Glutamatergic neuron (in vitro differentiated cells): Measurements from ENCODE around the gene RNU1-3. TPM values are rescaled to one million over a fixed set of nuclear protein-coding genes. Genes with fewer than 3 reads are reported as not detected.
"Not testable (repeated sequence)": the region's sequence is repeated elsewhere in the genome, so short reads cannot be mapped to it uniquely, and the experiment has no call there.

Experiments used
- DNase-seq: peaks from one replicate; pipeline ENCODE4 v3.0.0; 2022
- H3K27ac Mint-ChIP-seq: one replicate; pipeline ENCODE4 v1.8.0; 2020; ENCODE audit warnings: mild to moderate bottlenecking, mixed read lengths, inconsistent platforms; ENCODE audit not compliant: unreplicated experiment
- H3K27me3 Mint-ChIP-seq: one replicate; pipeline ENCODE4 v1.8.0; 2020; ENCODE audit warnings: mild to moderate bottlenecking, moderate library complexity, mixed read lengths, inconsistent platforms; ENCODE audit not compliant: unreplicated experiment
- H3K36me3 Mint-ChIP-seq: one replicate; pipeline ENCODE4 v1.8.0; 2020; ENCODE audit warnings: mild to moderate bottlenecking, mixed read lengths, inconsistent platforms; ENCODE audit not compliant: unreplicated experiment
- H3K4me1 Mint-ChIP-seq: one replicate; pipeline ENCODE4 v1.8.0; 2020; ENCODE audit warnings: mild to moderate bottlenecking, low read depth, mixed read lengths, inconsistent platforms; ENCODE audit not compliant: unreplicated experiment
- H3K4me3 Mint-ChIP-seq: one replicate; pipeline ENCODE4 v1.8.0; 2020; ENCODE audit warnings: mild to moderate bottlenecking, mixed read lengths, inconsistent platforms; ENCODE audit not compliant: unreplicated experiment
- H3K9me3 Mint-ChIP-seq: one replicate; pipeline ENCODE4 v1.8.0; 2020; ENCODE audit warnings: mild to moderate bottlenecking, moderate library complexity, mixed read lengths, inconsistent platforms; ENCODE audit not compliant: unreplicated experiment
- total RNA-seq: library from RNA; stranded (reverse); fragmentation: NEBNext Ultra II Directional; extraction: Animal tissue kit (Norgen Biotek cat#: 25700); gene quantifications from one replicate; pipeline ENCODE4 v1.2.1, GENCODE V29; 2021; ENCODE audit not compliant: unreplicated experiment
- TF ChIP-seq, protein P1 (sequence below): fragments of 200-600 bp; sonication (generic); IDR thresholded peaks from one replicate; pipeline ENCODE4 v1.5.0; 2021; ENCODE audit not compliant: partially characterized antibody, unreplicated experiment

The RNU1-3 gene
- total RNA-seq, 1 donor from 2014 or later = 3,598 TPM

DNA sequence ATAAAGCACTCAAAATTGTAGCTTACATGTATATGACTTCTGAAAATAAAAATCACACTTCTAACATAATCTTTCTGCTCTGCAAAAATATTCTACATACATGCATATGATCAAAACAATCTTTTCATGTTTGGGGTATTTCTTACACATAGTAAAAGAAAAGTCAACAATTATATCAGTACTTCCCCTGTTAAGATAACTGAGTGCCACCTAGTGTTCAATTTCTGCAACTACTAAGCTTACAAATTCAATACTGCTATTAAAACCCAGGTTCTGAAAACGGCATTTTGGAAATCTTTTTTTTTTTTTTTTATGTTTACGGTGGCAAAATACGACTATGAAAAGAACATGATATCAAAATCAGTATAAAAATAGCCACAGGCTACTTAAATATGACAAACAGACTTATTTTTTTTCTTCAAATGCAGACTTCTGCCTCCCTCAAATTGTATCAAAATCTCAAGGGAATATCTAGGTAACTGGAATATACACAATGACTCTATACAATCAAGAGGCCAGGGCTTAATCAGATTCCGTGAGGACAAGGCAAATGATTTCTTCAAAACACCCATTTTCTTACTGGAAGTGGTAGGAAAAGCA is 18.1 kb upstream of the RNU1-3 start:
- TF ChIP-seq, protein P1, sequence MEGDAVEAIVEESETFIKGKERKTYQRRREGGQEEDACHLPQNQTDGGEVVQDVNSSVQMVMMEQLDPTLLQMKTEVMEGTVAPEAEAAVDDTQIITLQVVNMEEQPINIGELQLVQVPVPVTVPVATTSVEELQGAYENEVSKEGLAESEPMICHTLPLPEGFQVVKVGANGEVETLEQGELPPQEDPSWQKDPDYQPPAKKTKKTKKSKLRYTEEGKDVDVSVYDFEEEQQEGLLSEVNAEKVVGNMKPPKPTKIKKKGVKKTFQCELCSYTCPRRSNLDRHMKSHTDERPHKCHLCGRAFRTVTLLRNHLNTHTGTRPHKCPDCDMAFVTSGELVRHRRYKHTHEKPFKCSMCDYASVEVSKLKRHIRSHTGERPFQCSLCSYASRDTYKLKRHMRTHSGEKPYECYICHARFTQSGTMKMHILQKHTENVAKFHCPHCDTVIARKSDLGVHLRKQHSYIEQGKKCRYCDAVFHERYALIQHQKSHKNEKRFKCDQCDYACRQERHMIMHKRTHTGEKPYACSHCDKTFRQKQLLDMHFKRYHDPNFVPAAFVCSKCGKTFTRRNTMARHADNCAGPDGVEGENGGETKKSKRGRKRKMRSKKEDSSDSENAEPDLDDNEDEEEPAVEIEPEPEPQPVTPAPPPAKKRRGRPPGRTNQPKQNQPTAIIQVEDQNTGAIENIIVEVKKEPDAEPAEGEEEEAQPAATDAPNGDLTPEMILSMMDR = peak; percentile 63
- H3K9me3 Mint-ChIP-seq, H3K36me3 Mint-ChIP-seq, H3K27me3 Mint-ChIP-seq, H3K4me3 Mint-ChIP-seq, H3K4me1 Mint-ChIP-seq, DNase-seq, H3K27ac Mint-ChIP-seq: not testable (repeated sequence)

DNA sequence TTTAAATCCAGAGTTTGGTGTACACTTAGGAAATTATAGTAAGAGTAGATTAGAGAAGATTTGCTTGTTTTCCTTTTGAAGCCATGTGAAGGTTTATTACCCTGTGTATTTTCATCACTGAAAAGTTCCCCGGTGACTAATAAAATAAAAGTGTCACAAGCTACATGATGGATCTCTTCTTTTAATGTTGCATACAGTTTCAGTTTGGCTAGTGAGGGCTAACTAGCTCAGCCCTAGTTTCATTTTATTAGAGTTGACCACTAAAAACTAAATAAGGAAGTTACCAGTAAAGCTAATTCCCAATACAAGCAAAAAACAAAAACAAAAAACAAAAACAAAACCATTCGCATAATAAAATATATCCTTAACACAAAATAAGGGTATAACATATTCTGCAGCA is 17.4 kb upstream of the RNU1-3 start:
- H3K27me3 Mint-ChIP-seq, H3K27ac Mint-ChIP-seq, DNase-seq, H3K4me1 Mint-ChIP-seq, H3K9me3 Mint-ChIP-seq, H3K36me3 Mint-ChIP-seq, H3K4me3 Mint-ChIP-seq: not testable (repeated sequence)

DNA sequence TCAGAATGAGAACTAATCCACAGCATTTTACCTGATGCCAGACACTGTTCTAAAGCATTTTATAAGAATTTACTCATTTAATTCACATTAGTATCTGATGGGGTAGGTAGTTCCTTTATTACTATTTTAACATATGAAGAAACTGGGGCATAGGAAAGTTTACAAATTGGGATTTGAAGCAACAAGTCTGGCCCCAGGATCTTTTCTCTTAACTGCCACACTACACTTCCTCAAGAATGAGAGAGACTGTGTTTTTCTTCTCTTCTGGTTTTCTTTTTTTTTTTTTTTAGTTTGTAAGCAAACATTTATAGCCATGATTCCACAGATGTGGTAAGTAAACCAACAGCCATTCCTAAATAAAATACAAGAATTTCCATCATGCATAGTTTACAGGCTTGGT is 16.1 kb upstream of the RNU1-3 start:
- DNase-seq, H3K36me3 Mint-ChIP-seq, H3K4me3 Mint-ChIP-seq, H3K27me3 Mint-ChIP-seq, H3K27ac Mint-ChIP-seq, H3K4me1 Mint-ChIP-seq, H3K9me3 Mint-ChIP-seq: not testable (repeated sequence)

DNA sequence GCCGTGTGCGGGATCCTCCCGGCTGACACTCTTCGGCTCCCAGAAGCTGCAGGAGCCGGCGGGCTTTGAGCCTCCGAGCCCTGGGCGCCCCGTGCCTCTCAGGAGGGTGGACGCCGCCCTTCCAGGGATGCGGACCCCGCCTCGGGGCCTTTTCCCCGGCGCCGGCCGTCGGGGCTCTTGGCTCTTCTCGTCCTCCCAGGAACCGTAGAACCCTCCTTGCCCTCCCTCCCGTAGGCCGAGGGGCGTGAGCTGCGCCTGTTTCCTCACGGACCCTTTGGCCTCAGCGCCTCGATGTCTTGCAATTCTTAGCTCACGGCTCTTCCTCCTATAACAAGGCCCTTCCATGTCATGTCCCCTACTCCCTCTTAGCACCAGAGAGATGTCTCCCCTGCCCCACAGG is 13.6 kb upstream of the RNU1-3 start:
- DNase-seq, H3K27ac Mint-ChIP-seq, H3K27me3 Mint-ChIP-seq, H3K4me1 Mint-ChIP-seq, H3K4me3 Mint-ChIP-seq, H3K9me3 Mint-ChIP-seq, H3K36me3 Mint-ChIP-seq: not testable (repeated sequence)

DNA sequence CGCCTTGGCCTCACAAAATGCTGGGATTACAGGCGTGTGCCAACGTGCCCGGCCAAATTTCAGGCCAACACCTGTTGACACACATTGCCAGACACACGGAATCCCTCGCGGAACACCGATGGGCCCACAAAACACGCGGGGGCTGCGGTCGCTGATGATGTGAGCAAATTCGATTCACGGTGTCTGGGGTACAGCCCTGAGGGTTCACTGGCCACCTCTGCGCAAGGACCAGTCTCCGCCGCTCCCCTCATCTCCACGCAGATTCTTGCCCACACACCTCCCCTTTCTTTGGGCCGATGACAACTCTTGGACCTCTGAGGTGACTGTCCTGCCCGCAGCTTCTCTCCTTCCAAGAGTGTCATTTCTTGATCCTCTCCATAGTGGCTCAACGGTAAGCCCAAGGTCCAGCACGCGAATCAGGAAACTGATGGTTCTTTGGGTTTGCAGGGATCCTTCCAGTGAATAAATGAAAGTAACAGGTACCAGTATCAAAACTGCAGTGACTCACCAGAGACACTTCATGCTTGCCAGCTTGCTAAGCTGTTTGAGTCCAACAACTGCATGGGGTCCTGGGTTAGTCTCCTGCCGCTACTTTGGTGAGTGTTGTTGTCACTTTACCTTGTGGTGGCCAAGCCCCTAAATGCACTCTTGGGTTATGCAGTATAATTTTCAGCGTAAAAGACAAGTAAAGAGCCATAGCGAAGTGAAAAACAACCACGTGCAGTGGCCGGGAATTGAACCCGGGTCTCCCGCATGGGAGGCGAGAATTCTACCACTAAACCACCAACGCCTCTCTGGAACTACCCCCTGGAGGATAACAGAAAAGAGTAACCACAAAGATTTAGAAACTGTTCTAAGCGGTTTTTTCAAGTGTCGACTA is 11.0 kb upstream of the RNU1-3 start:
- Mint-ChIP-seq H3K27me3 (peaks cover 7% of the 10 kb centered on the region), H3K27ac (peak overlapping the region; percentile 49), H3K4me3 (no peak overlapping the region), H3K36me3 (no peaks in the 10 kb centered on the region), H3K4me1 (peaks cover 2% of the 10 kb centered on the region), H3K9me3 (peaks cover 3% of the 10 kb centered on the region)
- DNase-seq = no peak
- TF ChIP-seq, protein P1 = no peak

DNA sequence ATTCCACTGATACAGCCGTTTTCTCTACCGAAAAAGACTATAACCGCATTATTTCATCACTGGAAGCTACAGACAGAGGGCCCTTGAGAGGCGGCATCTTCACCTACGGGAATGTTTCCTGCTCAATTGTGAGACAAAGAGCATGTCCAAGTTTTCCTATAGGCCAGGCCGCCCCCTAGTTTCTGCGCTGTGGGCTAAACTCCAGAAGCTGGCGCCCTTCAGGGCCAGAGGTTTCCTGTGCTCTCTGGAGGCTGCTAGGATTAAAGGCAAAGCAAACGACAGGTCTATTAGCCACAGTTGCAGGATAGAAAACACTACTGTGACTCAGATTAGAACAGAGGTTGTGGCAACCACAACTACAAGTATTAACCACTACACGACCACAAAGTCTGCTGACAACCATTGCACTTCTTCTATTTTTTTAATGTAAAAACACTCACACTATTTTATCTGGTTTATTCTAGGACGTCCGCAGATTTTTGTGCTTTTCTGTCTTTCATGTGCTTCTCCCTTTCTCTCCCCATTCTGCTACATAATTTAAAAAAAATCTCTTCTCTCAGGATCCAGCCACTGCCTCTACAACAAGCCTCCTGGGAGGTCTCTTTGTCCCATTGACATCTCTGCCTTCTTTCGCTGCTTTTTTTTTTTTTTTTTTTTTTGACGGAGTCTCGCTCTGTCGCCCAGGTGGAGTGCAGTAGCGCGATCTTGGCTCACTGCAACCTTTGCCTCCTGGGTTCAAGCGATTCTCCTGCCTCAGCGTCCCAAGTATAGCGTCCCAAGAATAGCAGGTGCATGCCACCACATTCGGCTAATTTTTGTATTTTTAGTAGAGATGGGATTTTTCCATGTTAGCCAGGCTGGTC is 10.1 kb upstream of the RNU1-3 start:
- H3K4me1 Mint-ChIP-seq, H3K27me3 Mint-ChIP-seq, H3K36me3 Mint-ChIP-seq, H3K9me3 Mint-ChIP-seq, H3K27ac Mint-ChIP-seq, DNase-seq, H3K4me3 Mint-ChIP-seq: not testable (repeated sequence)

DNA sequence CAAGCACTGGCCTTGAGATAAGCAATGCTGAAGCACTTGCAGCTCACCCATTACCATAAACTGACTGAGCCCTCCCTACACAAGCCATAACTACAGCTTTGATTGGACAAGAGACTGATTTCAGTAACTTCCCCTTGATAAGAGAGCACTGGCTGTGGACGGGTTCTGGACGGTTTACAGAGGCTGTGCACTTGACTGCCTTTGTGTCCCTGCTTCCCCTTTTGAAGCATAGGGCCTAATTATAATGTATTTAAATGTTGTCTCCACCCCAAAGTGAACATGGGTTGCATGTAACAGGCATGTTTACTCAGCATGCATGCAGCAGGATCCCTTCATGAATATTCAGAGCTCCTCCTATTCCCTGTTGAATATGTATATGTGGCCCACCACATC is 8.4 kb upstream of the RNU1-3 start:
- H3K4me1 Mint-ChIP-seq, H3K27ac Mint-ChIP-seq, H3K9me3 Mint-ChIP-seq, H3K36me3 Mint-ChIP-seq, H3K27me3 Mint-ChIP-seq, H3K4me3 Mint-ChIP-seq, DNase-seq: not testable (repeated sequence)

DNA sequence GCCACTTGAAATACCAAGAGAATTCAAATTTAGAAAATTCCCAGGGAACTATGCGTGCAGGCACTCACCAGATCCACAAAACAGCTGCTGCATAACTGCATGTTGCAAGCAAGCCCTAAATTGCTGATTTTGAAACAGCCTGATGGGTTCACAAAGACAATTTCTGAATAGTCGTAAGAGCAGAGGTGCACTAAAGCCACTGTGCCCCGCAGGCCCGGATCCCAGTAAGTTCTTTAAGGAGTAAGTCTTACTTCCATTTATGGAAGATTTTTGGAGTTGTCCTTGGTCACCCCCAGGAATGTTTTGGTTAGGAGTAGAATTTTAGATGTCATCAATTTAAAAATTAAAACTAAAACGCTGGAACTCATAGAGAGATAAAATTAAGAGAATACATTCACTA is 7.2 kb upstream of the RNU1-3 start:
- H3K27ac Mint-ChIP-seq, H3K4me1 Mint-ChIP-seq, DNase-seq, H3K27me3 Mint-ChIP-seq, H3K36me3 Mint-ChIP-seq, H3K4me3 Mint-ChIP-seq, H3K9me3 Mint-ChIP-seq: not testable (repeated sequence)

DNA sequence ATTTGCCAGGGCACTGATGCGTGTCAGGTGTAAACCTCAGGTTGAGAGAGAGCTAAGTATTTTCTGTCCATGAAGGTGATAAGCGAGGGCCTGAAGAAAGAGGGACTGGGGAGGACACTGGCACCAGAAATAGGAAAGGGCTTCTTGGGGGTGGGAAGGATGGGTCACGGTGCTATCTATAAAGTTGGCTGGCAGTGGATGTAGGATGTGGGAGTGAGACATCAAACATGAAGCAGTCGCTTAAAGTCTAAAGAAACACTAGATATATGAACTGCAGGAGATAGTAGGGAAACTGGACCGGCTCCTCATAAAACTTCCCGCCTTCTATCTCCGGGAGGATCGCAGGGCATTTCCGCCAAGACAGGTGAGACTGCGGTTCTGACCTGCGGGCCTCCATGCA is 912 bp downstream of the RNU1-3 start:
- not testable (repeated sequence) for H3K4me1 Mint-ChIP-seq, DNase-seq, H3K4me3 Mint-ChIP-seq, H3K9me3 Mint-ChIP-seq, H3K27ac Mint-ChIP-seq, H3K36me3 Mint-ChIP-seq, H3K27me3 Mint-ChIP-seq

DNA sequence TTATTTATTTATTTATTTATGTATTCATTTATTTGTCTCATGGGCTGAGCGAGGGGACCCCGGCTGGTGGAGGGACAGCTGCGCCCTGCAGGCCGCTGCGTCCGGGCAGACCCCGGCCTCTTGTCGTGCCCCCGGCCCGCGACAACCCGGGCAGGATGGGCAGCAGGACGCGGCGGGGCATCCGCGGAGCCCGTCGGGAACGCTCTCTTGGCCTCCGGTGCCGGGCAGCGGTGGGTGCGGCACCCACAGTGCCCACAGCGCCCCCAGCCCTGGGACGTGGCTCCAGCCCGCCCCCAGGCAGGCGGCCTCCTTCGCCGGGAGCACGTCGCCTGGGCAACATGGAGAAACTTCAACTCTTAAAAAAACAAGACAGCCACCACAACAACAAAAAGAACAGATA is 8.5 kb downstream of the RNU1-3 start:
- not testable (repeated sequence) for H3K4me3 Mint-ChIP-seq, H3K27me3 Mint-ChIP-seq, H3K9me3 Mint-ChIP-seq

More for the DNA sequence above, 8.5 kb downstream of the RNU1-3 start:
- H3K4me1 Mint-ChIP-seq, DNase-seq, H3K36me3 Mint-ChIP-seq, H3K27ac Mint-ChIP-seq: not testable (repeated sequence)
